ENCODE data around the gene MAFG. TPM values are rescaled to one million over a fixed set of nuclear protein-coding genes. Genes with fewer than 3 reads are reported as not detected.
A peak's percentile ranks its signal among the peaks of the same experiment; 100 is the strongest.

MAFG gene
- total RNA-seq, 1 donor from 2014 or later: 23.6 TPM

- H3K4me3 Mint-ChIP-seq (ENCODE audit: unreplicated experiment): no peak overlapping the region
- H3K36me3 Mint-ChIP-seq (ENCODE audit: low read depth, unreplicated experiment): peaks cover 15% of the 10 kb centered on the region
- DNase-seq (ENCODE audit: low spot score): no peak
- TF ChIP-seq, protein P1, sequence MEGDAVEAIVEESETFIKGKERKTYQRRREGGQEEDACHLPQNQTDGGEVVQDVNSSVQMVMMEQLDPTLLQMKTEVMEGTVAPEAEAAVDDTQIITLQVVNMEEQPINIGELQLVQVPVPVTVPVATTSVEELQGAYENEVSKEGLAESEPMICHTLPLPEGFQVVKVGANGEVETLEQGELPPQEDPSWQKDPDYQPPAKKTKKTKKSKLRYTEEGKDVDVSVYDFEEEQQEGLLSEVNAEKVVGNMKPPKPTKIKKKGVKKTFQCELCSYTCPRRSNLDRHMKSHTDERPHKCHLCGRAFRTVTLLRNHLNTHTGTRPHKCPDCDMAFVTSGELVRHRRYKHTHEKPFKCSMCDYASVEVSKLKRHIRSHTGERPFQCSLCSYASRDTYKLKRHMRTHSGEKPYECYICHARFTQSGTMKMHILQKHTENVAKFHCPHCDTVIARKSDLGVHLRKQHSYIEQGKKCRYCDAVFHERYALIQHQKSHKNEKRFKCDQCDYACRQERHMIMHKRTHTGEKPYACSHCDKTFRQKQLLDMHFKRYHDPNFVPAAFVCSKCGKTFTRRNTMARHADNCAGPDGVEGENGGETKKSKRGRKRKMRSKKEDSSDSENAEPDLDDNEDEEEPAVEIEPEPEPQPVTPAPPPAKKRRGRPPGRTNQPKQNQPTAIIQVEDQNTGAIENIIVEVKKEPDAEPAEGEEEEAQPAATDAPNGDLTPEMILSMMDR (IDR thresholded peaks at IDR 0.05; ENCODE audit: unreplicated experiment): no peak
- peaks cover 14% of the 10 kb centered on the region for H3K27me3 Mint-ChIP-seq (ENCODE audit: unreplicated experiment)
- no peaks in the 10 kb centered on the region for H3K4me1 Mint-ChIP-seq (ENCODE audit: unreplicated experiment)
- no peaks in the 10 kb centered on the region for H3K9me3 Mint-ChIP-seq (ENCODE audit: unreplicated experiment)
- H3K27ac Mint-ChIP-seq (ENCODE audit: unreplicated experiment): no peak overlapping the region
Observed at GRCh38 chr17:81902653-81903414, 24.7 kb downstream of the MAFG start.

GRCh38 chr17:81902023-81902652, 25.4 kb downstream of the MAFG start, which contains the start of gene NPB:
NPB (plus strand) TSS chr17:81902238; CDS start chr17:81902278, 40 bp downstream.
- Mint-ChIP-seq H3K36me3 (ENCODE audit: low read depth, unreplicated experiment) (peaks cover 16% of the 10 kb centered on the region), H3K27me3 (ENCODE audit: unreplicated experiment) (peaks cover 14% of the 10 kb centered on the region), H3K27ac (ENCODE audit: unreplicated experiment) (no peak within 1 kb of the TSS), H3K4me1 (ENCODE audit: unreplicated experiment) (no peaks in the 10 kb centered on the region), H3K9me3 (ENCODE audit: unreplicated experiment) (no peaks in the 10 kb centered on the region), H3K4me3 (ENCODE audit: unreplicated experiment) (no peak within 1 kb of the TSS)
- TF ChIP-seq, protein P1 (IDR thresholded peaks at IDR 0.05; ENCODE audit: unreplicated experiment): no peak
- DNase-seq (ENCODE audit: low spot score): no peak

- Mint-ChIP-seq H3K9me3 (ENCODE audit: unreplicated experiment) (no peaks in the 10 kb centered on the region), H3K4me3 (ENCODE audit: unreplicated experiment) (no peak overlapping the region), H3K4me1 (ENCODE audit: unreplicated experiment) (no peaks in the 10 kb centered on the region), H3K27me3 (ENCODE audit: unreplicated experiment) (peaks cover 14% of the 10 kb centered on the region), H3K27ac (ENCODE audit: unreplicated experiment) (no peak overlapping the region), H3K36me3 (ENCODE audit: low read depth, unreplicated experiment) (peaks cover 16% of the 10 kb centered on the region)
- DNase-seq (ENCODE audit: low spot score): no peak
- TF ChIP-seq, protein P1 (IDR thresholded peaks at IDR 0.05; ENCODE audit: unreplicated experiment): no peak
Observed at GRCh38 chr17:81901167-81902022, 26.1 kb downstream of the MAFG start.

GRCh38 chr17:81900181-81900820, 27.2 kb downstream of the MAFG start:
- H3K27ac Mint-ChIP-seq (ENCODE audit: unreplicated experiment): no peak overlapping the region
- H3K4me3 Mint-ChIP-seq (ENCODE audit: unreplicated experiment): peak overlapping the region; percentile 74
- peaks cover 18% of the 10 kb centered on the region for H3K36me3 Mint-ChIP-seq (ENCODE audit: low read depth, unreplicated experiment)
- no peaks in the 10 kb centered on the region for H3K4me1 Mint-ChIP-seq (ENCODE audit: unreplicated experiment)
- TF ChIP-seq, protein P1 (IDR thresholded peaks at IDR 0.05; ENCODE audit: unreplicated experiment): no peak
- peaks cover 14% of the 10 kb centered on the region for H3K27me3 Mint-ChIP-seq (ENCODE audit: unreplicated experiment)
- no peak for DNase-seq (ENCODE audit: low spot score)
- no peaks in the 10 kb centered on the region for H3K9me3 Mint-ChIP-seq (ENCODE audit: unreplicated experiment)
